Liver (tissue), 9 donors: ENCODE measurements around the gene CARM1. TPM values are rescaled to one million over a fixed set of nuclear protein-coding genes. Genes with fewer than 3 reads are reported as not detected.

Experiments used
- DNase-seq: peaks from one replicate; pipeline ENCODE4 v3.0.0-alpha.2; 2017; ENCODE audit warnings: low spot score
- H3K27ac ChIP-seq, 2 donors: one replicate each; pipeline ENCODE4 v1.7.0; 2013; ENCODE audit warnings: inconsistent platforms in 2 of 2, low read length in 2 of 2, control low read depth in 1 of 2, low read depth in 1 of 2, mild to moderate bottlenecking in 1 of 2
- H3K27me3 ChIP-seq, 4 donors: one replicate each; pipeline versions ENCODE4 v1.6.1 to v1.7.0; 2013; ENCODE audit warnings: low read length in 3 of 4, inconsistent platforms in 1 of 4, mild to moderate bottlenecking in 1 of 4, moderate library complexity in 1 of 4; ENCODE audit not compliant: control insufficient read depth in 4 of 4, insufficient read depth in 4 of 4
- H3K36me3 ChIP-seq, 4 donors: one replicate each; pipeline versions ENCODE4 v1.6.1 to v1.7.0; 2013; ENCODE audit warnings: low read length in 3 of 4, mild to moderate bottlenecking in 3 of 4, low read depth in 1 of 4, moderate library complexity in 1 of 4; ENCODE audit not compliant: control insufficient read depth in 4 of 4, insufficient read depth in 3 of 4
- H3K4me1 ChIP-seq, 4 donors: one replicate each; pipeline versions ENCODE4 v1.6.1 to v1.7.0; 2013; ENCODE audit warnings: low read length in 3 of 4, mild to moderate bottlenecking in 3 of 4, moderate library complexity in 1 of 4; ENCODE audit not compliant: control insufficient read depth in 4 of 4, insufficient read depth in 4 of 4
- H3K4me3 ChIP-seq, 3 donors: one replicate each; pipeline versions ENCODE4 v1.6.1 to v1.7.0; 2013; ENCODE audit warnings: low read length in 3 of 3, control low read depth in 1 of 3, low read depth in 1 of 3, mild to moderate bottlenecking in 1 of 3
- H3K9ac ChIP-seq, 2 donors: one replicate each; pipeline ENCODE4 v1.7.0; 2013; ENCODE audit warnings: low read length in 2 of 2, mild to moderate bottlenecking in 2 of 2, moderate library complexity in 2 of 2, control low read depth in 1 of 2, low read depth in 1 of 2
- H3K9me3 ChIP-seq, 4 donors: one replicate each; pipeline versions ENCODE4 v1.6.1 to v1.7.0; 2013; ENCODE audit warnings: low read length in 3 of 4; ENCODE audit not compliant: control insufficient read depth in 4 of 4
- EGR1 ChIP-seq, 2 donors: IDR thresholded peaks; 2 replicates each; pipeline ENCODE4 v1.6.1; 2016 to 2018; ENCODE audit warnings: antibody characterized with exemption in 2 of 2, low read depth in 2 of 2
- FOXA1 ChIP-seq: IDR thresholded peaks from 2 replicates; pipeline ENCODE4 v1.6.1; 2016; ENCODE audit warnings: antibody characterized with exemption
- FOXA2 ChIP-seq: IDR thresholded peaks from 2 replicates; pipeline ENCODE4 v1.6.1; 2016; ENCODE audit warnings: antibody characterized with exemption
- GABPA ChIP-seq, 2 donors: IDR thresholded peaks in 1 of 2; conservative IDR thresholded peaks in 1 of 2; 2 replicates each; pipeline ENCODE4 v1.6.1; 2016; ENCODE audit warnings: antibody characterized with exemption in 2 of 2, mild to moderate bottlenecking in 1 of 2, moderate library complexity in 1 of 2
- HNF4A ChIP-seq, 2 donors: conservative IDR thresholded peaks; 2 replicates each; pipeline ENCODE4 v1.6.1; 2016; ENCODE audit warnings: antibody characterized with exemption in 2 of 2, mild to moderate bottlenecking in 2 of 2
- HNF4G ChIP-seq: IDR thresholded peaks from 2 replicates; pipeline ENCODE4 v1.6.1; 2016; ENCODE audit warnings: antibody characterized with exemption
- JUND ChIP-seq, 2 donors: IDR thresholded peaks; 2 replicates each; pipeline ENCODE4 v1.6.1; 2016; ENCODE audit warnings: antibody characterized with exemption in 2 of 2
- NR2F2 ChIP-seq: IDR thresholded peaks from 2 replicates; pipeline ENCODE4 v1.6.1; 2016; ENCODE audit warnings: antibody characterized with exemption
- RAD21 ChIP-seq, 2 donors: IDR thresholded peaks; 2 replicates each; pipeline ENCODE4 v1.6.1; 2016; ENCODE audit warnings: antibody characterized with exemption in 2 of 2, mild to moderate bottlenecking in 2 of 2
- RXRA ChIP-seq, 2 donors: IDR thresholded peaks; 2 replicates each; pipeline ENCODE4 v1.6.1; 2017 to 2018; ENCODE audit warnings: antibody characterized with exemption in 2 of 2, mild to moderate bottlenecking in 1 of 2
- SP1 ChIP-seq: IDR thresholded peaks from 2 replicates; pipeline ENCODE4 v1.6.1; 2018; ENCODE audit warnings: antibody characterized with exemption, mild to moderate bottlenecking
- TAF1 ChIP-seq: conservative IDR thresholded peaks from 2 replicates; pipeline ENCODE4 v1.6.1; 2016; ENCODE audit warnings: antibody characterized with exemption, mild to moderate bottlenecking
- YY1 ChIP-seq: IDR thresholded peaks from 2 replicates; pipeline ENCODE4 v1.6.1; 2016; ENCODE audit warnings: antibody characterized with exemption, mild to moderate bottlenecking
- WGBS: extraction: QIAGEN DNeasy Blood & Tissue Kit; methylation state at CpG from one replicate; pipeline ENCODE4 v1.1.7; 2013; 5-methylcytosine and 5-hydroxymethylcytosine counted together
- polyA plus RNA-seq, 2 donors: library from polyadenylated mRNA; stranded (reverse) in 1 of 2; unstranded in 1 of 2; fragments of 200-250 nt in 1 of 2; fragments of >200 nt in 1 of 2; fragmentation: Nextera tagmentation in 1 of 2; extraction: Ambion mirVana in 1 of 2; gene quantifications; one replicate each; pipeline versions ENCODE4 v1.2.1 to v1.2.3, GENCODE V29; 2013 to 2015
- total RNA-seq, 2 donors: library from RNA; depleted of rRNA; stranded (reverse); fragments of >200 nt; gene quantifications; one replicate each; pipeline ENCODE4 v1.2.3, GENCODE V29; 2014
- TF ChIP-seq, protein P1 (sequence below): fragments of 150-350 bp; IDR thresholded peaks from 2 replicates; pipeline ENCODE4 v1.5.1; 2017; ENCODE audit warnings: improper control_type of control experiment, low read depth, low read length; ENCODE audit not compliant: missing input control
- TF ChIP-seq, protein P2 (sequence below): IDR thresholded peaks from 2 replicates; pipeline ENCODE4 v1.6.1; 2016; ENCODE audit warnings: antibody characterized with exemption
- TF ChIP-seq, protein P3 (sequence below): IDR thresholded peaks from 2 replicates; pipeline ENCODE4 v1.6.1; 2016; ENCODE audit warnings: antibody characterized with exemption, mild to moderate bottlenecking
- TF ChIP-seq, protein P4 (sequence below): IDR thresholded peaks from 2 replicates; pipeline ENCODE4 v1.6.1; 2016; ENCODE audit warnings: antibody characterized with exemption
- TF ChIP-seq, protein P5 (sequence below): IDR thresholded peaks from 2 replicates; pipeline ENCODE4 v1.6.1; 2016; ENCODE audit warnings: antibody characterized with exemption
- donor health status: healthy.
- donor health status: healthy.
- donor health status: healthy.
- donor health status: healthy.
- donor health status: healthy.

CARM1 gene
- total and polyA plus RNA-seq, 4 donors, result 5.1 to 18.3 (median 15.1) TPM

DNA sequence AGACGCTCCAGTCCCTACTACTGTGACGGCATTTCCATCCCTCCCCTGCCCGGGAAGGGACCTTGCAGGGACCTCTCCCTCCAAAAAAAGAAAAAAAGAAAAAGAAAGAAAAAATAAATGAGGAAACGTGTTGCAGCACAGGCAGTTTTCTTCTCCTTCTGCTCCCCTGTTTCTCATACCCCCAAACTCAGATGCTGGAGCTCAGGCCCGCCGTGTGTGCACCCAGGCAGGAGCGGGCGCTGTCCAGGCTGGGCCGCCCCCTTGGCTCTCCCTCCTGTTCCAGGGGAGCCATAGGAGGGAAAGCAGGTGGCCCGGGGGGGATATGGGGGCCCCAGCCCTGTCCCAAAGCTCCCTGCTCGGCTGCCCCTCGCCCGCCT is 51.3 kb downstream of the CARM1 start (continued):
- TF ChIP-seq, protein P1, sequence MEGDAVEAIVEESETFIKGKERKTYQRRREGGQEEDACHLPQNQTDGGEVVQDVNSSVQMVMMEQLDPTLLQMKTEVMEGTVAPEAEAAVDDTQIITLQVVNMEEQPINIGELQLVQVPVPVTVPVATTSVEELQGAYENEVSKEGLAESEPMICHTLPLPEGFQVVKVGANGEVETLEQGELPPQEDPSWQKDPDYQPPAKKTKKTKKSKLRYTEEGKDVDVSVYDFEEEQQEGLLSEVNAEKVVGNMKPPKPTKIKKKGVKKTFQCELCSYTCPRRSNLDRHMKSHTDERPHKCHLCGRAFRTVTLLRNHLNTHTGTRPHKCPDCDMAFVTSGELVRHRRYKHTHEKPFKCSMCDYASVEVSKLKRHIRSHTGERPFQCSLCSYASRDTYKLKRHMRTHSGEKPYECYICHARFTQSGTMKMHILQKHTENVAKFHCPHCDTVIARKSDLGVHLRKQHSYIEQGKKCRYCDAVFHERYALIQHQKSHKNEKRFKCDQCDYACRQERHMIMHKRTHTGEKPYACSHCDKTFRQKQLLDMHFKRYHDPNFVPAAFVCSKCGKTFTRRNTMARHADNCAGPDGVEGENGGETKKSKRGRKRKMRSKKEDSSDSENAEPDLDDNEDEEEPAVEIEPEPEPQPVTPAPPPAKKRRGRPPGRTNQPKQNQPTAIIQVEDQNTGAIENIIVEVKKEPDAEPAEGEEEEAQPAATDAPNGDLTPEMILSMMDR, result no peak
- no peak for TF ChIP-seq EGR1 (IDR thresholded peaks at IDR 0.05; ENCODE audit: low read depth in 2 of 2)
- no peak for TF ChIP-seq HNF4A (conservative IDR thresholded peaks at IDR 0.05)

DNA sequence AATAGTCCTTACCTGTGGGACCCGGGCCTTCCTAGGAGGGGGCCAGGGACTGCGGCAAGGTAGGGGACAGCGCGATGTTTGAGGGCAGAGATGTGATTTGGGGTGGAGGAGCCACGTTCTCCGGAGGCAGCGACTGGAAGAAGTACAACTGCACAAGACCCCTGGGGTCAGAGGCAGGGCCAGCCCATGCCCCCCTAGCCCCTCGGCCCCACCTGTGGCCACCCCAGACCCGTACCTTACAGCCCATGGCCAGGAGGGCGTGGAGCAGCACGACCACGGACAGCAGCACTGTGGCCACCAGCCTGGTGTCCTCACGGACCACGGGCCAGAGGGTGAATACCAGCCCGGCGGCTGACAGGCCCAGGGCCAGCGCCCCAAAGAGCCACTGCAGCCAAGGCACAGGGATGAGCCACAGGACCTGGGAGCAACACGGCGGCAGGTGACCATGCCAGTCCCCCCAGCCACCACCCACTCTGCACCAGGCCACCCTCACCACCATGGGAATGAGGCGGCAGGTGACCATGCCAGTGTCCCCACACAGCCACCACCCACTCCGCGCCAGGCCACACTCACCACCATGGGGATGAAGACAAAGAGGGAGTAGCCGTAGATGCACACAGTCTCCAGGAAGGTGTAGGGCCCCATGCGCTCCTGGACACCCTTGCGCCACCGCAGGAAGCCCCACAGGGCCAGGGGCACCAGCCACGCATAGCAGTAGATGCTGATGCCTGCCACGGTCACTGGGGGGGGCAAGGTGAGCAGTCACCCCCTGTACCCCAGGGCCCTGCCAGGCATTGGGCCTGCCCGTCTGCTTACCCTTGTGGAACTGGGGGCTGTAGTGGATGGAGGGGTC is 52.1 kb downstream of the CARM1 start:
- H3K36me3 ChIP-seq, result peaks cover 5 to 54% (median 10%) of the 10 kb centered on the region in 4 donors
- no peak for TF ChIP-seq YY1
- no peak for TF ChIP-seq SP1
- TF ChIP-seq, protein P2, sequence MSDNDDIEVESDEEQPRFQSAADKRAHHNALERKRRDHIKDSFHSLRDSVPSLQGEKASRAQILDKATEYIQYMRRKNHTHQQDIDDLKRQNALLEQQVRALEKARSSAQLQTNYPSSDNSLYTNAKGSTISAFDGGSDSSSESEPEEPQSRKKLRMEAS, result no peak
- TF ChIP-seq, protein P1, result no peak
- no peak for TF ChIP-seq FOXA1
- TF ChIP-seq TAF1, result no peak
- TF ChIP-seq, protein P3, sequence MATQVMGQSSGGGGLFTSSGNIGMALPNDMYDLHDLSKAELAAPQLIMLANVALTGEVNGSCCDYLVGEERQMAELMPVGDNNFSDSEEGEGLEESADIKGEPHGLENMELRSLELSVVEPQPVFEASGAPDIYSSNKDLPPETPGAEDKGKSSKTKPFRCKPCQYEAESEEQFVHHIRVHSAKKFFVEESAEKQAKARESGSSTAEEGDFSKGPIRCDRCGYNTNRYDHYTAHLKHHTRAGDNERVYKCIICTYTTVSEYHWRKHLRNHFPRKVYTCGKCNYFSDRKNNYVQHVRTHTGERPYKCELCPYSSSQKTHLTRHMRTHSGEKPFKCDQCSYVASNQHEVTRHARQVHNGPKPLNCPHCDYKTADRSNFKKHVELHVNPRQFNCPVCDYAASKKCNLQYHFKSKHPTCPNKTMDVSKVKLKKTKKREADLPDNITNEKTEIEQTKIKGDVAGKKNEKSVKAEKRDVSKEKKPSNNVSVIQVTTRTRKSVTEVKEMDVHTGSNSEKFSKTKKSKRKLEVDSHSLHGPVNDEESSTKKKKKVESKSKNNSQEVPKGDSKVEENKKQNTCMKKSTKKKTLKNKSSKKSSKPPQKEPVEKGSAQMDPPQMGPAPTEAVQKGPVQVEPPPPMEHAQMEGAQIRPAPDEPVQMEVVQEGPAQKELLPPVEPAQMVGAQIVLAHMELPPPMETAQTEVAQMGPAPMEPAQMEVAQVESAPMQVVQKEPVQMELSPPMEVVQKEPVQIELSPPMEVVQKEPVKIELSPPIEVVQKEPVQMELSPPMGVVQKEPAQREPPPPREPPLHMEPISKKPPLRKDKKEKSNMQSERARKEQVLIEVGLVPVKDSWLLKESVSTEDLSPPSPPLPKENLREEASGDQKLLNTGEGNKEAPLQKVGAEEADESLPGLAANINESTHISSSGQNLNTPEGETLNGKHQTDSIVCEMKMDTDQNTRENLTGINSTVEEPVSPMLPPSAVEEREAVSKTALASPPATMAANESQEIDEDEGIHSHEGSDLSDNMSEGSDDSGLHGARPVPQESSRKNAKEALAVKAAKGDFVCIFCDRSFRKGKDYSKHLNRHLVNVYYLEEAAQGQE, result no peak
- TF ChIP-seq FOXA2, result no peak
- TF ChIP-seq, protein P4, sequence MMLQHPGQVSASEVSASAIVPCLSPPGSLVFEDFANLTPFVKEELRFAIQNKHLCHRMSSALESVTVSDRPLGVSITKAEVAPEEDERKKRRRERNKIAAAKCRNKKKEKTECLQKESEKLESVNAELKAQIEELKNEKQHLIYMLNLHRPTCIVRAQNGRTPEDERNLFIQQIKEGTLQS, result no peak
- no peak for TF ChIP-seq HNF4A (conservative IDR thresholded peaks at IDR 0.05)
- no peak for TF ChIP-seq RXRA (IDR thresholded peaks at IDR 0.05)
- TF ChIP-seq EGR1 (IDR thresholded peaks at IDR 0.05; ENCODE audit: low read depth in 2 of 2), result no peak
- TF ChIP-seq JUND (IDR thresholded peaks at IDR 0.05), result no peak
- no peak for TF ChIP-seq NR2F2
- no peak for TF ChIP-seq HNF4G
- no peak for TF ChIP-seq RAD21 (IDR thresholded peaks at IDR 0.05)
- TF ChIP-seq GABPA (IDR thresholded peaks at IDR 0.05 in 1 of 2, conservative IDR thresholded peaks at IDR 0.05 in 1 of 2), result no peak
- TF ChIP-seq, protein P5, sequence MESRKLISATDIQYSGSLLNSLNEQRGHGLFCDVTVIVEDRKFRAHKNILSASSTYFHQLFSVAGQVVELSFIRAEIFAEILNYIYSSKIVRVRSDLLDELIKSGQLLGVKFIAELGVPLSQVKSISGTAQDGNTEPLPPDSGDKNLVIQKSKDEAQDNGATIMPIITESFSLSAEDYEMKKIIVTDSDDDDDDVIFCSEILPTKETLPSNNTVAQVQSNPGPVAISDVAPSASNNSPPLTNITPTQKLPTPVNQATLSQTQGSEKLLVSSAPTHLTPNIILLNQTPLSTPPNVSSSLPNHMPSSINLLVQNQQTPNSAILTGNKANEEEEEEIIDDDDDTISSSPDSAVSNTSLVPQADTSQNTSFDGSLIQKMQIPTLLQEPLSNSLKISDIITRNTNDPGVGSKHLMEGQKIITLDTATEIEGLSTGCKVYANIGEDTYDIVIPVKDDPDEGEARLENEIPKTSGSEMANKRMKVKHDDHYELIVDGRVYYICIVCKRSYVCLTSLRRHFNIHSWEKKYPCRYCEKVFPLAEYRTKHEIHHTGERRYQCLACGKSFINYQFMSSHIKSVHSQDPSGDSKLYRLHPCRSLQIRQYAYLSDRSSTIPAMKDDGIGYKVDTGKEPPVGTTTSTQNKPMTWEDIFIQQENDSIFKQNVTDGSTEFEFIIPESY, result no peak
- H3K4me1 ChIP-seq, result peaks cover 3 to 16% (median 12%) of the 10 kb centered on the region in 4 donors
- H3K9me3 ChIP-seq, result no peaks in the 10 kb centered on the region
- H3K27ac ChIP-seq, result no peak overlapping the region
- H3K9ac ChIP-seq, result no peak overlapping the region
- H3K4me3 ChIP-seq, result no peak overlapping the region
- no peak for DNase-seq
- no peaks in the 10 kb centered on the region for H3K27me3 ChIP-seq
- 94% methylated on average over 29 of the region's 29 CpGs for WGBS
